Inflammatory macrophage treated with lipopolysaccharide for 4 hours (primary cell): ENCODE results near the gene HNRNPM.
"Not testable (repeated sequence)": the region's sequence is repeated elsewhere in the genome, so short reads cannot be mapped to it uniquely, and the experiment has no call there.

Source experiments
- DNase-seq: peaks from one replicate; pipeline ENCODE4 v3.0.0-alpha.2; 2020

Gene HNRNPM

GRCh38 chr19:8444677-8445487 lies at the start of gene HNRNPM:
Gene HNRNPM, plus strand, starts transcription at chr19:8444975. Its CDS starts 24 bp downstream, at chr19:8444999.
- peak; percentile 99 for DNase-seq

- no peak for DNase-seq
Measured at GRCh38 chr19:8395621-8396082, 49.1 kb upstream of the HNRNPM start.

- no peak for DNase-seq
Measured at GRCh38 chr19:8396185-8396562, 48.6 kb upstream of the HNRNPM start.

GRCh38 chr19:8396563-8397203 lies 48.1 kb upstream of the HNRNPM start:
- DNase-seq, result peak; percentile 72

- no peak for DNase-seq
Measured at GRCh38 chr19:8397271-8397670, 47.5 kb upstream of the HNRNPM start.

GRCh38 chr19:8397746-8398310 lies 46.9 kb upstream of the HNRNPM start:
- DNase-seq, result no peak

GRCh38 chr19:8398311-8398771 lies 46.4 kb upstream of the HNRNPM start:
- no peak for DNase-seq

GRCh38 chr19:8399681-8400188 lies 45.0 kb upstream of the HNRNPM start:
- no peak for DNase-seq

- no peak for DNase-seq
Measured at GRCh38 chr19:8401981-8402411, 42.8 kb upstream of the HNRNPM start.

GRCh38 chr19:8403098-8403819 lies 41.5 kb upstream of the HNRNPM start:
- no peak for DNase-seq

- no peak for DNase-seq
Measured at GRCh38 chr19:8403820-8404109, 41.0 kb upstream of the HNRNPM start.

- no peak for DNase-seq
Measured at GRCh38 chr19:8404391-8405151, 40.2 kb upstream of the HNRNPM start.

GRCh38 chr19:8410718-8411117 lies 34.1 kb upstream of the HNRNPM start:
- not testable (repeated sequence) for DNase-seq

GRCh38 chr19:8412783-8413628 lies 31.8 kb upstream of the HNRNPM start, which contains the start of gene MARCHF2:
Gene MARCHF2, plus strand, starts transcription at chr19:8413305. Its CDS starts 8,536 bp downstream, at chr19:8421841.
- DNase-seq, result peak; percentile 98

GRCh38 chr19:8413629-8413995 lies 31.2 kb upstream of the HNRNPM start:
- peak; percentile 73 for DNase-seq

GRCh38 chr19:8416796-8417195 lies 28.0 kb upstream of the HNRNPM start:
- no peak for DNase-seq

GRCh38 chr19:8421484-8422461 lies 23.0 kb upstream of the HNRNPM start:
- DNase-seq, result no peak

- peak; percentile 98 for DNase-seq
Measured at GRCh38 chr19:8423817-8424223, 21.0 kb upstream of the HNRNPM start.

- DNase-seq, result not testable (repeated sequence)
Measured at GRCh38 chr19:8425331-8425730, 19.4 kb upstream of the HNRNPM start.

- DNase-seq, result no peak
Measured at GRCh38 chr19:8426283-8426682, 18.5 kb upstream of the HNRNPM start.
